HEK293 (cell line): ENCODE measurements around the gene MT1HL1.

Source experiments
- GLI2 ChIP-seq: fragments of 450-650 bp; formaldehyde crosslinking; IDR thresholded peaks from 2 replicates; pipeline ENCODE4; 2017; ENCODE audit warnings: missing biosample characterization, missing genetic modification characterization, low read depth, borderline replicate concordance
- KLF17 ChIP-seq: fragments of 450-650 bp; formaldehyde crosslinking; IDR thresholded peaks from 2 replicates; pipeline ENCODE4 v1.5.1; 2016; ENCODE audit warnings: missing biosample characterization, missing genetic modification characterization
- PBX3 ChIP-seq: sonication (generic); formaldehyde crosslinking; IDR thresholded peaks from 2 replicates; pipeline ENCODE4 v1.8.1; 2022; ENCODE audit warnings: mild to moderate bottlenecking, moderate library complexity, missing genetic modification reagents
- SALL2 ChIP-seq: fragments of 450-650 bp; formaldehyde crosslinking; IDR thresholded peaks from 2 replicates; pipeline ENCODE4 v1.5.0; 2017; ENCODE audit warnings: missing biosample characterization, mild to moderate bottlenecking, missing genetic modification characterization, borderline replicate concordance
- SCRT1 ChIP-seq: fragments of 450-650 bp; formaldehyde crosslinking; IDR thresholded peaks from 2 replicates; pipeline ENCODE4 v1.5.1; 2016; ENCODE audit warnings: missing biosample characterization, missing genetic modification characterization, borderline replicate concordance
- SCRT2 ChIP-seq: fragments of 450-650 bp; formaldehyde crosslinking; IDR thresholded peaks from 2 replicates; pipeline ENCODE4 v1.5.1; 2016; ENCODE audit warnings: missing biosample characterization, missing genetic modification characterization
- SP2 ChIP-seq: fragments of 450-650 bp; formaldehyde crosslinking; IDR thresholded peaks from 2 replicates; pipeline ENCODE4 v1.5.1; 2016; ENCODE audit warnings: missing biosample characterization, missing genetic modification characterization
- ZBTB10 ChIP-seq: fragments of 450-650 bp; formaldehyde crosslinking; IDR thresholded peaks from 2 replicates; pipeline ENCODE4 v1.5.1; 2016; ENCODE audit warnings: missing biosample characterization, missing genetic modification characterization
- ZBTB17 ChIP-seq: fragments of 450-650 bp; formaldehyde crosslinking; IDR thresholded peaks from 2 replicates; pipeline ENCODE4 v1.5.1; 2016; ENCODE audit warnings: missing biosample characterization, missing genetic modification characterization
- ZBTB44 ChIP-seq: fragments of 450-650 bp; IDR thresholded peaks from 2 replicates; pipeline ENCODE4 v1.5.1; 2018; ENCODE audit warnings: missing biosample characterization, mild to moderate bottlenecking, missing genetic modification characterization
- ZBTB48 ChIP-seq: fragments of 450-650 bp; formaldehyde crosslinking; IDR thresholded peaks from 2 replicates; pipeline ENCODE4 v1.5.1; 2016; ENCODE audit warnings: missing biosample characterization, missing genetic modification characterization
- ZBTB8A ChIP-seq: fragments of 450-650 bp; formaldehyde crosslinking; IDR thresholded peaks from 2 replicates; pipeline ENCODE4 v1.5.1; 2016; ENCODE audit warnings: missing biosample characterization, missing genetic modification characterization
- ZEB2 ChIP-seq: fragments of 450-650 bp; formaldehyde crosslinking; IDR thresholded peaks from 2 replicates; pipeline ENCODE4 v1.5.1; 2016; ENCODE audit warnings: missing biosample characterization, missing genetic modification characterization
- ZNF202 ChIP-seq: fragments of 450-650 bp; formaldehyde crosslinking; IDR thresholded peaks from 2 replicates; pipeline ENCODE4 v1.5.1; 2016; ENCODE audit warnings: missing biosample characterization, missing genetic modification characterization, borderline replicate concordance
- ZNF211 ChIP-seq: fragments of 450-650 bp; formaldehyde crosslinking; IDR thresholded peaks from 2 replicates; pipeline ENCODE4 v1.5.1; 2016; ENCODE audit warnings: low read depth, missing biosample characterization, missing genetic modification characterization
- ZNF223 ChIP-seq: fragments of 450-650 bp; formaldehyde crosslinking; IDR thresholded peaks from 2 replicates; pipeline ENCODE4 v1.5.1; 2016; ENCODE audit warnings: missing biosample characterization, missing genetic modification characterization
- ZNF23 ChIP-seq: fragments of 450-650 bp; formaldehyde crosslinking; IDR thresholded peaks from 2 replicates; pipeline ENCODE4 v1.5.1; 2016; ENCODE audit warnings: missing biosample characterization, missing genetic modification characterization, borderline replicate concordance
- ZNF404 ChIP-seq: fragments of 450-650 bp; formaldehyde crosslinking; IDR thresholded peaks from 2 replicates; pipeline ENCODE4 v1.5.1; 2017; ENCODE audit warnings: missing biosample characterization, missing genetic modification characterization
- ZNF416 ChIP-seq: fragments of 450-650 bp; formaldehyde crosslinking; IDR thresholded peaks from 2 replicates; pipeline ENCODE4 v1.5.1; 2016; ENCODE audit warnings: missing biosample characterization, missing genetic modification characterization
- ZNF513 ChIP-seq: fragments of 450-650 bp; IDR thresholded peaks from 2 replicates; pipeline ENCODE4 v1.5.1; 2018; ENCODE audit warnings: missing biosample characterization, missing genetic modification characterization
- ZNF580 ChIP-seq: fragments of 450-650 bp; formaldehyde crosslinking; IDR thresholded peaks from 2 replicates; pipeline ENCODE4 v1.5.1; 2016; ENCODE audit warnings: missing biosample characterization, missing genetic modification characterization
- ZNF639 ChIP-seq: fragments of 450-650 bp; formaldehyde crosslinking; IDR thresholded peaks from 2 replicates; pipeline ENCODE4 v1.5.1; 2016; ENCODE audit warnings: missing biosample characterization, missing genetic modification characterization
- ZNF707 ChIP-seq: fragments of 450-650 bp; formaldehyde crosslinking; IDR thresholded peaks from 2 replicates; pipeline ENCODE4 v1.5.1; 2016; ENCODE audit warnings: missing biosample characterization, missing genetic modification characterization
- ZNF747 ChIP-seq: fragments of 450-650 bp; formaldehyde crosslinking; IDR thresholded peaks from 2 replicates; pipeline ENCODE4 v1.5.1; 2016; ENCODE audit warnings: missing biosample characterization, missing genetic modification characterization
- ZNF830 ChIP-seq: fragments of 450-650 bp; IDR thresholded peaks from 2 replicates; pipeline ENCODE4 v1.5.0; 2018; ENCODE audit warnings: missing biosample characterization, missing genetic modification characterization, low read depth, mild to moderate bottlenecking, moderate library complexity
- ZNF843 ChIP-seq: fragments of 450-650 bp; formaldehyde crosslinking; IDR thresholded peaks from 2 replicates; pipeline ENCODE4 v1.5.1; 2016; ENCODE audit warnings: missing biosample characterization, missing genetic modification characterization
- ZSCAN30 ChIP-seq: fragments of 450-650 bp; IDR thresholded peaks from 2 replicates; pipeline ENCODE4 v1.5.1; 2018; ENCODE audit warnings: missing biosample characterization, mild to moderate bottlenecking, missing genetic modification characterization, moderate library complexity
- ZSCAN4 ChIP-seq: fragments of 450-650 bp; formaldehyde crosslinking; IDR thresholded peaks from 2 replicates; pipeline ENCODE4 v1.5.1; 2017; ENCODE audit warnings: missing biosample characterization, missing genetic modification characterization

The MT1HL1 gene

GRCh38 chr1:237041795-237042525 is 37.7 kb upstream of the MT1HL1 start, which contains the start of gene RYR2 (continued):
- TF ChIP-seq KLF17 = peak; percentile 74
- TF ChIP-seq ZNF202 (tag by site-specific recombination) = no peak
- peak; percentile 36; the same call in 1 of the 2 replicates for TF ChIP-seq ZSCAN4 (tag by site-specific recombination)
- TF ChIP-seq ZNF416 = no peak
- TF ChIP-seq ZSCAN30 (tag by site-specific recombination) = 0 out of 2 replicates have a peak, but pooled peaks have one; percentile 54
- TF ChIP-seq SP2 (tag by site-specific recombination) = no peak
- 0 out of 2 replicates have a peak, but pooled peaks have one; percentile 50 for TF ChIP-seq ZNF639 (tag by site-specific recombination)
- TF ChIP-seq SCRT2 = 0 out of 2 replicates have a peak, but pooled peaks have one; percentile 16
- TF ChIP-seq ZNF513 = peak; percentile 39; the same call in 1 of the 2 replicates
- TF ChIP-seq ZNF747 (tag by site-specific recombination) = no peak
- TF ChIP-seq ZBTB48 (tag by site-specific recombination) = peak; percentile 56; the same call in 1 of the 2 replicates
- no peak for TF ChIP-seq ZNF707 (tag by site-specific recombination)
- no peak for TF ChIP-seq PBX3
- TF ChIP-seq SCRT1 = no peak
- TF ChIP-seq GLI2 (tag by site-specific recombination) = no peak
- TF ChIP-seq ZNF211 (tag by site-specific recombination) = no peak
- no peak for TF ChIP-seq ZNF830 (tag by site-specific recombination)
- no peak for TF ChIP-seq ZBTB44 (tag by site-specific recombination)
- no peak for TF ChIP-seq SALL2
- peak; percentile 58; the same call in 1 of the 2 replicates for TF ChIP-seq ZNF843 (tag by site-specific recombination)
- peak; percentile 83 for TF ChIP-seq ZBTB10 (tag by site-specific recombination)
- TF ChIP-seq ZNF404 = no peak
- peak; percentile 70 for TF ChIP-seq ZBTB8A
- peak; percentile 98 for TF ChIP-seq ZEB2 (tag by site-specific recombination)
- no peak for TF ChIP-seq ZNF223
- no peak for TF ChIP-seq ZNF23 (tag by site-specific recombination)
- peak; percentile 92 for TF ChIP-seq ZBTB17 (tag by site-specific recombination)
- peak; percentile 74; the same call in 1 of the 2 replicates for TF ChIP-seq ZNF580 (tag by site-specific recombination)
